Measurements from ENCODE around the gene SMAD6.
"Not testable (repeated sequence)": the region's sequence is repeated elsewhere in the genome, so short reads cannot be mapped to it uniquely, and the experiment has no call there.

SMAD6 gene

DNA sequence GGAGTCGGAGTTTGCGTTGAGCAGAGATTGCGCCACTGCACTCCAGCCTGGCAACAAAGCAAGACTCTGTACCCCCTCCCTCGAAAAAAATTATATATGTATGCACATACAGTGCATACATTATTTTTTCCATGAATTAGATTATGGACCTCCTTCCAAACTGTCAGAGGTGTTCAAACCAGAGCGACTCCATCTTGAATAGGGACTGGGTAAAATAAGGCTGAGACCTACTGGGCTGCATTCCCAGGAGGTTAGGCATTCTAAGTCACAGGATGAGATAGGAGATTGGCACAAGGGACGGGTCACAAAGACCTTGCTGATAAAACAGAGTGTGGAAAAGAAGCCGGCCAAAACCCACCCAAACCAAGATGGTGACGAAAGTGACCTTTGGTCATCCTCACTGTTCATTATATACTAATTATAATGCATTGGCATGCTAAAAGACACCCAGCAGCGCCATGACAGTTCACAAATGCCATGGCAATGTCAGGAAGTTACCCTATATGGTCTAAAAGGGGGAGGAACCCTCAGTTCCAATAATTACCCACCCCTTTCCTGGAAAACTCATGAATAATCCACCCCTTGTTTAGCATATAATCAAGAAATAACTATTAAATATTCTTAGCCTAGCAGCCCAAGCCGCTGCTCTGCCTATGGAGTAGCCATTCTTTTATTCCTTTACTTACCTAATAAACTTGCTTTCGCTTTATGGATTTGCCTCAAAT lies 126.9 kb downstream of the SMAD6 start:
- not testable (repeated sequence) for DNase-seq

DNA sequence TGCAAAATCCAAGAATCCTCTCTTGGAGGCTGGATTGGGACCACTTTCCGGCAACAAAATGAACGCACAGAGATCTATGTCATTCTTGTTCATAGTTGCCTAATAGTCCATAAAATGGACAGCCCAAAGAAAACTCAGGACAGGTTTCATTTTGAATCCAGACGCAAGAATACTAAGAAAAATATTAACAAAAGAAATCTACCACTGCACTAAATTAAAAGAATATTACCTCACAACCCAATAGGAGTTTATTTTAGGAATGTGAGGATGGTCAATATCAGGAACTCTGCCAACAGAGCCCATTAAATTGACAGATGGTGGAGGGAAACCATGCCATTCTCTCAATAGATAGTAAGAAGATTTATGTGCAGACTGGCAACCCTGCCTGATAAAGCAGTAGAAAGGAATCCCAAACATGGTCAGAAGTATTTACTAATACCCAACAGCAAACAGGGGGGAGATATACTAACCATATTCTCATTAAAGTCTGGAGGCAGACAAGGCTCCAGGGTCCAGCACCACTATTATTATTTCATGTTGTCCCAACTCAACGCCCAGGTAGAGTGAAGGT lies 127.6 kb downstream of the SMAD6 start:
- DNase-seq, result no peak

DNA sequence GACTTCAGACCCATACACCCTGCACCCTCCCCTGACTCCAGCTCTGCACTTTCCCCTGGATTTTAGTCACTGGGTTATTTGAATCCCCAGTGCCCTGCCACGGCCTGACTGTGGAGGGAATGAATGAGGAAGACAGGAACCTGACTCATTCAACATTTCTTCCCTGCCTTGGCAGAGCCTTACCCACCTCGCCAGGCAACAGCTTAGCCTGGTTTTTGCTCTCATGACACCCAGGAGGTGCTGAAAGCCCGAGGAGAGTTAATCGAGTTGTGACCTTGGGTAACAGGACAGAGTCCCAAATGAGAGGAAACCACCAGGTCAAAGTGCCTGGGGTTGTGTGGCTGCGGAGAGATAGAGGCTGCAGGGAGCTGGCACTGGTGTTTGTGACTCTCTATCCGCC lies 128.3 kb downstream of the SMAD6 start:
- no peak for DNase-seq

GRCh38 chr15:66830823-66831222 lies 128.8 kb downstream of the SMAD6 start:
- no peak for DNase-seq

GRCh38 chr15:66831289-66831688 lies 129.3 kb downstream of the SMAD6 start:
- DNase-seq, result no peak

DNA sequence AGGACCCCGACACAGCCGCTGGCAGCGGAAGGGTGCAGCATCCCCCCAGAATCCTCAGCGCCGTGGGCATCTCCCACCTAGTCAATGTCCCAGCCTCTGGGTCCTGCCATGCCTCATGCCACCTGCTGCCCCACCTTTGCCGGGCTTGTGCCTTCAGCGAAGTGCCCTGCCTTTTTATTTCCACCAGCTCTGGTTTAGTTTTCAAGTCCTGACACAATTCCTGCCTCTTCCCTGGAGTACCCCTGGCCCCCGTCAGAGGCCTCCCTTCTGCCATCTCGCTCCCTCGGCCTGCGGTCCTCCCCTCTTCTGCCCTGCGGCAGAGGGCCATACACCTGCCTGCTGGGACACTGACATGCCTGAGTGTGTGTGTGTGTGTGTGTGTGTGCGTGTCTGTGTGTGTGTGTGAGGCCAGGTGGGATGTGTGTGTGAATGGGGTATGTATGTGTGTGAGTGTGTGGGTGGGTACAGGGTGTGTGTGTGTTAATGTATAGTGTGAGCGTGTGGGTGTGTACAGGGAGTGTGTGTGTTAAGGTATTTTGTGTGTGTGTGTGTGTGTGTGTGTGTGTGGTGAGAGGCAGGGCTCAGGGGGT lies 129.9 kb downstream of the SMAD6 start:
- DNase-seq, result no peak

All from NCI-H146 (cell line).